ENCODE measurements around the gene DOP1A.
"Not testable (repeated sequence)": the region's sequence is repeated elsewhere in the genome, so short reads cannot be mapped to it uniquely, and the experiment has no call there.

Gene DOP1A

DNA sequence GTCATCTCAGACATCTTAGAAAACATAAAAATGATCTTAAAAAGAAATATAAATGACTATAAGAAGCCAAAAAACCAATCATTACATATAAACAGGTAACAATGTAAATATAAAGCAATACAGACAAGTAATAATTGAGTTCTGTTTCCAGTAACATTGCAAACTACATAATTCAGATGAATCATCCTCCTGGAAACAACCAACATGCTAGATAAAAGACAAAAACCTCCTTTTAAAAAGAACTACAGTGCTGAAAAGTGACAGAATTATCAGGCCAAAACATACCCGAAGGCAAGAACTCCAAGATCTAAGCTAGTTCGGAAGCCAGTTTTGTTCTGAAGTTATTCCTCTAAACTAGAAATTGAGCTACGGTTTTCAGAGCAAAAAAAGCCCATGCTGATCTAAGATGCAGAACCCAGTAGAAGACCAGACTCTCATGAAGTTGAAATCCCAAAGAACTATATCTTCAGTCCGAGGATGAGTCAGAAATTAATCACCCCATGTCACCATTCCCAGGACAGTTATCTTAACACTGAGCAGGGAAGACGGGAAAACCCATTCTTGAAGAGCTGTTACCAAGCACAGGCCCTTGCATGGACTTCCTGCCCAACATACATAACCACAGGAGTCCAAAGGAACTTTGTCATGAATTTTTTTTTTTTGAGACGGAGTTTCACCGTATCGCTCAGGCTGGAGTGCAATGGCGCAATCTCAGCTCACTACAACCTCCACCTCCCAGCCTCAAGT, 115.8 kb downstream of the DOP1A start:
- peak overlapping the region; percentile 93 for H3K27ac ChIP-seq (ENCODE audit: low read depth, low read length)
- H3K4me3 ChIP-seq (ENCODE audit: low read depth, low read length): peak overlapping the region; percentile 62
- peaks cover 28% of the 10 kb centered on the region for H3K79me2 ChIP-seq (ENCODE audit: control insufficient read depth, insufficient read depth, low read length, unreplicated experiment)
- H3K36me3 ChIP-seq (ENCODE audit: insufficient read depth, low read length): peaks cover 49% of the 10 kb centered on the region
- H3K4me1 ChIP-seq (ENCODE audit: control insufficient read depth, insufficient read depth, low read length, unreplicated experiment): peaks cover 26% of the 10 kb centered on the region
- H2AFZ ChIP-seq (ENCODE audit: low read length, unreplicated experiment): no peak overlapping the region
- no peaks in the 10 kb centered on the region for H3K27me3 ChIP-seq (ENCODE audit: insufficient read depth, low read length)

DNA sequence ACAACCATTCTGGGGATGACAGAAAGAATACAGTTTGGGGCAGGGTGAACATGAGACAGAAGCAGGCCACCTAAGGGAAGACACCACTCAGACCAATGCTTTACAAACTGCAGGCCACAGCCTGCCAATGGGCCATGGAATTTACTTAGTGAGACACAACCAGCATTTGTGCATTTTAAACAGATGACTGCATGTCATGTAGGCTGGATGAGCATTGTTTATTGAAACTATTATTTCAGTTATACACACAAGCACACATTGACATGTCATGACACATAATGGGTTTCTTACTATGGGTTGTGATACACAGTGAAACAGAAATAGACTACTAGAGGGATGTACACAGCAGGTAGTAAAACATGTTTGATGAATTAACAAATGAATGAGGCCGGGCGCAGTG, 117.6 kb downstream of the DOP1A start:
- Histone ChIP-seq H3K36me3 (ENCODE audit: insufficient read depth, low read length) (peaks cover 38% of the 10 kb centered on the region), H3K79me2 (ENCODE audit: control insufficient read depth, insufficient read depth, low read length, unreplicated experiment) (peaks cover 44% of the 10 kb centered on the region), H3K27ac (ENCODE audit: low read depth, low read length) (peak overlapping the region; percentile 93), H3K27me3 (ENCODE audit: insufficient read depth, low read length) (no peaks in the 10 kb centered on the region), H2AFZ (ENCODE audit: low read length, unreplicated experiment) (no peak overlapping the region), H3K4me3 (ENCODE audit: low read depth, low read length) (no peak overlapping the region), H3K4me1 (ENCODE audit: control insufficient read depth, insufficient read depth, low read length, unreplicated experiment) (peaks cover 26% of the 10 kb centered on the region)

DNA sequence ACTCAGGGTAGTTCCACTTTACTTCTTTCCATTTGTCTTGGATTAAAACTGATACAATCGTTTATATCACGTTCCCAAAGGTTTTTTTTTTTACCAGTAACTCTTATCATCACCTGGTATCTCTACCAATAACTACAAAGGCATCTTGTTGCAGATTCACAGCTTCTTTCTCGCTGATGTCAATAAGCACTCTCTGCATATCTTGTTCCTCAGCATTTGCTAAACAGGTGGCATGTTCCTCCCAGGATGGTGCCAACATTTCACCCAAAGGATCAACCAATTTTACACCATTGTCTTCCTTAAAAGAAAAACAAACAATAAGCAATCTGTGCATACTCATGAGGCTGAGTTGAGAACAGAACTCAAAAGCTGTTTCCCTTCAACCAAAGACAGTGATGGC, 121.0 kb downstream of the DOP1A start:
- H3K27me3 ChIP-seq (ENCODE audit: insufficient read depth, low read length): no peaks in the 10 kb centered on the region
- no peak overlapping the region for H3K4me3 ChIP-seq (ENCODE audit: low read depth, low read length)
- peaks cover 20% of the 10 kb centered on the region for H3K36me3 ChIP-seq (ENCODE audit: insufficient read depth, low read length)
- H2AFZ ChIP-seq (ENCODE audit: low read length, unreplicated experiment): no peak overlapping the region
- H3K27ac ChIP-seq (ENCODE audit: low read depth, low read length): no peak overlapping the region
- H3K4me1 ChIP-seq (ENCODE audit: control insufficient read depth, insufficient read depth, low read length, unreplicated experiment): peaks cover 28% of the 10 kb centered on the region
- H3K79me2 ChIP-seq (ENCODE audit: control insufficient read depth, insufficient read depth, low read length, unreplicated experiment): peaks cover 54% of the 10 kb centered on the region

DNA sequence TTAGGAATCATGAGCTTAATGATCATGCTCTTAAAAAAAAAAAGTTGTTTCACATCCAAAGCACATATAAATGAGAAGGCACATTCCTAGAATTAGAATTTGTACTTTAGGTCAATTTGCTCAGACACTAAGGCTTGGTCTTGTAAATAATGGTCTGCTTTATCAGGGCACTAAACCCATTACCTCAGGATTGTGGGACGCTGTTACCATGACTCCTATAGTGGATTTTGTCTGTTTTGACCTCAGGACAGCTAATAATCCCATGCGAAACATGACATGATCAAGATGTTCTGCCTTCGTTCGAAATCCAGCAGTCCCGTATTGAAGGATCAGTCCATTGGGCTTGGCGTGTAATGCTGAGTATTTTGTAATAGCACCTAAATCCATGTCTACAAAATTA, 123.2 kb downstream of the DOP1A start:
- H3K79me2 ChIP-seq (ENCODE audit: control insufficient read depth, insufficient read depth, low read length, unreplicated experiment): peaks cover 54% of the 10 kb centered on the region
- no peak overlapping the region for H2AFZ ChIP-seq (ENCODE audit: low read length, unreplicated experiment)
- H3K27ac ChIP-seq (ENCODE audit: low read depth, low read length): no peak overlapping the region
- peaks cover 20% of the 10 kb centered on the region for H3K4me1 ChIP-seq (ENCODE audit: control insufficient read depth, insufficient read depth, low read length, unreplicated experiment)
- no peaks in the 10 kb centered on the region for H3K27me3 ChIP-seq (ENCODE audit: insufficient read depth, low read length)
- peaks cover 14% of the 10 kb centered on the region for H3K36me3 ChIP-seq (ENCODE audit: insufficient read depth, low read length)
- H3K4me3 ChIP-seq (ENCODE audit: low read depth, low read length): no peak overlapping the region

DNA sequence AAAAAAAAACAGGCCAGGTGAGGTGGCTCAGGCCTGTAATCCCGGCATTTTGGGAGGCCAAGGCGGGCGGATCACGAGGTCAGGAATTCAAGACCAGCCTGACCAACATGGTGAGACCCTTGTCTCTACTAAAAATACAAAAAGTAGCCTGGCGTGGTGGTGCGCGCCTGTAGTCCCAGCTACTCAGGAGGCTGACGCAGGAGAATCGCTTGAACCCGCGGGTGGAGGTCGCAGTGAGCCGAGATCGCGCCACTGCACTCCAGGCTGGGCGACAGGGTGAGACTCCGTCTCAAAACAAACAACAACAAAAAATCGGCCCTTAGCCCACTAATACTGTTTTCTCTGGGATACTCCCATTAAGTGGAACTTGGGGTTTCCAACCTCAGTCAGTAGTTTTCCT, 124.5 kb downstream of the DOP1A start:
- Histone ChIP-seq H3K27ac (ENCODE audit: low read depth, low read length) (peak overlapping the region; percentile 59; the same call in 1 of the 2 replicates), H3K4me3 (ENCODE audit: low read depth, low read length) (peak overlapping the region; percentile 93), H3K4me1 (ENCODE audit: control insufficient read depth, insufficient read depth, low read length, unreplicated experiment) (peaks cover 20% of the 10 kb centered on the region), H3K79me2 (ENCODE audit: control insufficient read depth, insufficient read depth, low read length, unreplicated experiment) (peaks cover 48% of the 10 kb centered on the region)
- H3K36me3 ChIP-seq (ENCODE audit: insufficient read depth, low read length); H3K27me3 ChIP-seq (ENCODE audit: insufficient read depth, low read length); H2AFZ ChIP-seq (ENCODE audit: low read length, unreplicated experiment): not testable (repeated sequence)

DNA sequence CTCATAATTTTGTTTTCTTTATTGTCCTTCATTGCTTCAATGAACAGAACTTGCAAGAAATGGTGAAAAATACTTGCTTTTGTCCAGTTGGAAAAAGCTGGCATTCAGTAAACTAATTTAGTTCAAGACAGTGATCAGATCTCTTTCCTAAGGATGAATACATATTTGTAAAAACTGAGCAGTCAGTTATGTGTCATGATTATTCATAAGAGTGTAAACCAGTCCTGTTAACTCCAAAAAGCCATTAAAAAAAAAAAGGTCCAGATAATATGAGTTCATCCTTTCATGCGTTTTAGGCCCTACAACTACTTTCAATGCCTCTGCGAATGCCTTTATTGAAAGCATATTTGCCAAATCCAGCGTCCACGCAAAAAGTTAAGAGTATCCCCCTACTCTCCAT, 125.0 kb downstream of the DOP1A start:
- Histone ChIP-seq H3K27ac (ENCODE audit: low read depth, low read length) (peak overlapping the region; percentile 59), H2AFZ (ENCODE audit: low read length, unreplicated experiment) (peak overlapping the region; percentile 79), H3K27me3 (ENCODE audit: insufficient read depth, low read length) (no peaks in the 10 kb centered on the region), H3K4me3 (ENCODE audit: low read depth, low read length) (peak overlapping the region; percentile 93), H3K36me3 (ENCODE audit: insufficient read depth, low read length) (peaks cover 6% of the 10 kb centered on the region), H3K4me1 (ENCODE audit: control insufficient read depth, insufficient read depth, low read length, unreplicated experiment) (peaks cover 20% of the 10 kb centered on the region), H3K79me2 (ENCODE audit: control insufficient read depth, insufficient read depth, low read length, unreplicated experiment) (peaks cover 48% of the 10 kb centered on the region)

DNA sequence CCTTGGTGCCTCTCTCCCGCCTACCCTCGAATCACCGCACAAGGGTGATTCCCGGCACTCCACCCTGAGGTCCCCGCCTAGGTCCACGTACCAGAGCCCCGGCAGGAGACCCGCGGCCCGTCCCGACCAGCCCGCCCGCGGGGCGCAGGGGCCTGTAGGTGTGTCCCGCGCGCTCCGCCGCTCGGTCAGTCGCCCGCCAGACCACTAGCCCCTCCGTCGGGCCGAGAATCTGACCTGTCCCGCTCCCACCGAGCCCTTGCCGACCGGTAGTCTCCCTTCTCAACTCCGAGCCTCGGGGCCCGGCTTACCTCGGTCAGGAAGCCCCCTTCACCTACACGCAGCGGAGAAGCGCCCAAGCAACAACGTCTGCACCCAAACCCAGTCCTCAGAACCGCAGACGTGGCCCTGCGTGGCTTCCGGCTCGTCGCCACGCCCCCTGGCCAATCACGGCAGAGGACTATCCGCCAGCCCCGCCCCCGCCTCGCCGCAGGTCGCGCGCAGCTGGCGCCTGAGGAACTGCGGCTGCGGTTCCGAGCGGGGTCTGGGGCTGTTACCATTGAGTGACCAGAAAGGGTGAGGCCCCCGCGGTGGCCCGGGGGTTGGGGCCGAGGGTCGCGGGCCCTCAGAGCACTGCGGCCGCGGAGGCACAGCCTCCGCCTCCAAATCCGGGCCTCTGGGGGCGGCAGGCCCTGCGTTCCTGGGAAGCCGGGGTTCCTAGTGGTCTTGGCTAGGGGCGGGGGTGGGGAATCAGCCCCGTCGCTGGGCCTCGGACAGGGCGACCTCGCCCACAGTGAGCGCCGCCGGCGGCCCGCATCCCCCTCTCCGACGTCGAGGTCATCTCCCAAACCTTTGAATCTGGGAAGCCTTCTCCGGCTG, 125.6 kb downstream of the DOP1A start, which contains the start of the genes PGM3 and RWDD2A:
PGM3 (minus strand) TSS at position 395 of the 876 bp plus-strand sequence. CDS start 2,253 bp downstream, outside the sequence.
RWDD2A (plus strand) TSS at position 487 of the 876 bp plus-strand sequence. CDS start 1,095 bp downstream, outside the sequence.
- peaks cover 27% of the 10 kb centered on the region for H3K4me1 ChIP-seq (ENCODE audit: control insufficient read depth, insufficient read depth, low read length, unreplicated experiment)
- H2AFZ ChIP-seq (ENCODE audit: low read length, unreplicated experiment): peak within 1 kb of the TSS; percentile 91
- peak within 1 kb of the TSS; percentile 59 for H3K27ac ChIP-seq (ENCODE audit: low read depth, low read length)
- peaks cover 6% of the 10 kb centered on the region for H3K36me3 ChIP-seq (ENCODE audit: insufficient read depth, low read length)
- peak within 1 kb of the TSS; percentile 93 for H3K4me3 ChIP-seq (ENCODE audit: low read depth, low read length)
- H3K27me3 ChIP-seq (ENCODE audit: insufficient read depth, low read length): no peaks in the 10 kb centered on the region
- H3K79me2 ChIP-seq (ENCODE audit: control insufficient read depth, insufficient read depth, low read length, unreplicated experiment): peaks cover 48% of the 10 kb centered on the region

DNA sequence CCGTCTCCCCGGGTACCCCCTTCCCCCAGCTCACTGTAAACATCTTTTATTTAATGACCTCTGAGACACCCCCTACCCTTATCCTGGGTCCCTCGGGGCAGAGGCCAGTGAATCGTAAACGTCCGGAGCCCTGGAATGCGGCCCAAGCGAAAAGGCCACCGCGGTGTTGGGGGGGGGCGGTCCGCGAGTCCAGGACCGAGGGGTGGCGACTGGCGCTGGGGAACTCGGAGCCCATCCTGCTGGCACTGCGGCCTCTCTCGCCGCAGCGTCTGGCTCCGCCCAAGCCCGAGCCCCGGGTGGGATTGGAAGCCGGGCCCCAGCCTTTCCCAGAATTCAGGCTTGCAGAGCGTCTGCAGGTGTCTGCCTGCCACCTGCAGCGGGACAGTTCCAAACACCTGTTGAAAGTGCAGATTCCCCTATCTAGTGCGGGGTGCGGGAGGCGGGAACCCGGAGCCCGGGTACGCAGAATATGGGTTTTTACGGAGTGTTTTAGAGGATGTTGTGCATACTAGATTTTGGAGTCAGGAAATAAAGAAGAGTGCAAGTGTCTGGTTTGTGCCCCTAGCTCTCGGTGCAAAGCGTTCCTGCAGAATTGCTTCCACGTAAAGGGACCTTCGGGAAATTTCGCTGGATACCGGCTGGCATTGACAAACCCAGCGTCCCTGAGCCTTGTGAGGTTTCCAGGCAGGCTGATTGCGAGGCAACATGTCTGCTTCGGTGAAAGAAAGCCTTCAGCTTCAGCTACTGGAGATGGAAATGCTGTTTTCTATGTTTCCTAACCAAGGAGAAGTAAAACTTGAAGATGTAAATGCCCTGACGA, 126.5 kb downstream of the DOP1A start:
- Histone ChIP-seq H3K4me1 (ENCODE audit: control insufficient read depth, insufficient read depth, low read length, unreplicated experiment) (peaks cover 35% of the 10 kb centered on the region), H3K79me2 (ENCODE audit: control insufficient read depth, insufficient read depth, low read length, unreplicated experiment) (peaks cover 41% of the 10 kb centered on the region), H3K27ac (ENCODE audit: low read depth, low read length) (no peak overlapping the region), H3K36me3 (ENCODE audit: insufficient read depth, low read length) (peaks cover 6% of the 10 kb centered on the region), H3K27me3 (ENCODE audit: insufficient read depth, low read length) (no peaks in the 10 kb centered on the region), H2AFZ (ENCODE audit: low read length, unreplicated experiment) (peak overlapping the region; percentile 91), H3K4me3 (ENCODE audit: low read depth, low read length) (peak overlapping the region; percentile 93)

DNA sequence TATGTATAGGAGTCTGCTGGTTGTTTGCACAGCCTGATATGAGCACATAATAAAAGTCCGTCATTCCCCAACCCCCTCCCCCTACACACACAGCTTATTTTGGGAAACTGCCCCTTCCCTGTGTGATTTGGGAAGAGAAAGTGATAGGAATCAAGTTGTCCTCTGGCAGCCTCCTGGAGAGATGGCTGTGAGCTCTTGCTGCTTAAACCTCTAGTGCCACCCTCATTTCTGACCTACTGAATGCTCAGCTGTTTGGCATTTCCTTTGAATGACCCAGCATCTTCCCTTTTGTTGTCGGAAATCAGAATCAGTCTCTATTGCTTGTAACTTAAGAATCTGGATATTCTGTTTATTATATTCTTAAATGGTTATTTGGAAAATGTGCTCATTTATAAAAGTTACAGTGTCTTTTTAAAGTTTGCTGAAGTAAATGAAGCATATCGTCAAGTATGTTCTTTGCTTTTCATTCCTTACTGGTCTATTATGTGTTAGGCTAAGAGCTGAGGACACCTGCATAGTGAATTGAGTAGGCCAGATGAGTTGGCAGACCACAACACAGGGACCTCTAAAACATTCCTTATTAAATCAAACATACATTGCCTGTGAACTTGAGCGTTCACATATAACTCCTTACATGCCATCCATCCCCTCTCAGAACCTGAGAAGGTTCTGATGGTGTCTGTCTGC, 131.2 kb downstream of the DOP1A start:
- Histone ChIP-seq H3K36me3 (ENCODE audit: insufficient read depth, low read length) (no peaks in the 10 kb centered on the region), H2AFZ (ENCODE audit: low read length, unreplicated experiment) (no peak overlapping the region), H3K4me1 (ENCODE audit: control insufficient read depth, insufficient read depth, low read length, unreplicated experiment) (peaks cover 33% of the 10 kb centered on the region), H3K4me3 (ENCODE audit: low read depth, low read length) (peak overlapping the region; percentile 23; the same call in 1 of the 2 replicates), H3K27ac (ENCODE audit: low read depth, low read length) (peak overlapping the region; percentile 56), H3K27me3 (ENCODE audit: insufficient read depth, low read length) (no peaks in the 10 kb centered on the region), H3K79me2 (ENCODE audit: control insufficient read depth, insufficient read depth, low read length, unreplicated experiment) (no peaks in the 10 kb centered on the region)
